Measurements from ENCODE around the gene CIART. TPM values are rescaled to one million over a fixed set of nuclear protein-coding genes. Genes with fewer than 3 reads are reported as not detected.
"Not testable (repeated sequence)": the region's sequence is repeated elsewhere in the genome, so short reads cannot be mapped to it uniquely, and the experiment has no call there.

Gene CIART
- total and polyA plus RNA-seq, 4 donors = 0.51 to 7.1 (median 1.9) TPM

- peak overlapping the region in 1 of 2 donors; percentile 6 for H3K27ac ChIP-seq (ENCODE audit: low read depth in 1 of 2, low read length in 2 of 2)
- DNase-seq (ENCODE audit: low spot score) = no peak
- TF ChIP-seq EGR1 (IDR thresholded peaks at IDR 0.05; ENCODE audit: low read depth in 2 of 2) (no peak), GABPA (IDR thresholded peaks at IDR 0.05 in 1 of 2, conservative IDR thresholded peaks at IDR 0.05 in 1 of 2) (no peak), HNF4A (conservative IDR thresholded peaks at IDR 0.05) (no peak), FOXA2 (IDR thresholded peaks at IDR 0.05) (no peak), ATF3 (IDR thresholded peaks at IDR 0.05) (no peak), MAX (IDR thresholded peaks at IDR 0.05) (no peak), RXRA (IDR thresholded peaks at IDR 0.05) (no peak), FOXA1 (IDR thresholded peaks at IDR 0.05) (no peak)
- no peaks in the 10 kb centered on the region for H3K9me3 ChIP-seq (ENCODE audit: control insufficient read depth in 4 of 4, low read length in 3 of 4)
- H3K9ac ChIP-seq (ENCODE audit: low read depth in 1 of 2, low read length in 2 of 2) = peak overlapping the region in 1 of 2 donors; percentile 69
- no peaks in the 10 kb centered on the region for H3K36me3 ChIP-seq (ENCODE audit: control insufficient read depth in 4 of 4, insufficient read depth in 3 of 4, low read depth in 1 of 4, low read length in 3 of 4)
- H3K4me1 ChIP-seq (ENCODE audit: control insufficient read depth in 4 of 4, insufficient read depth in 4 of 4, low read length in 3 of 4) = peaks cover 1 to 20% (median 6%) of the 10 kb centered on the region in 4 donors
- WGBS = 42% methylated on average over 10 of the region's 10 CpGs
- H3K27me3 ChIP-seq (ENCODE audit: control insufficient read depth in 4 of 4, insufficient read depth in 4 of 4, low read length in 3 of 4) = no peaks in the 10 kb centered on the region
- H3K4me3 ChIP-seq (ENCODE audit: low read depth in 1 of 3, low read length in 3 of 3) = peak overlapping the region; percentile 52 to 86 (median 73)
These were observed 45.7 kb upstream of the CIART start for GRCh38 chr1:150236614-150237100.

GRCh38 chr1:150237176-150237575, 45.2 kb upstream of the CIART start:
- not testable (repeated sequence) for H3K4me3 ChIP-seq (ENCODE audit: low read depth in 1 of 3, low read length in 3 of 3); H3K27me3 ChIP-seq (ENCODE audit: control insufficient read depth in 4 of 4, insufficient read depth in 4 of 4, low read length in 3 of 4); H3K9ac ChIP-seq (ENCODE audit: low read depth in 1 of 2, low read length in 2 of 2); H3K36me3 ChIP-seq (ENCODE audit: control insufficient read depth in 4 of 4, insufficient read depth in 3 of 4, low read depth in 1 of 4, low read length in 3 of 4); H3K27ac ChIP-seq (ENCODE audit: low read depth in 1 of 2, low read length in 2 of 2); H3K9me3 ChIP-seq (ENCODE audit: control insufficient read depth in 4 of 4, low read length in 3 of 4); DNase-seq (ENCODE audit: low spot score)
- WGBS = 92% methylated on average over 13 of the region's 13 CpGs
- H3K4me1 ChIP-seq (ENCODE audit: control insufficient read depth in 4 of 4, insufficient read depth in 4 of 4, low read length in 3 of 4) = peaks cover 1 to 20% (median 6%) of the 10 kb centered on the region in 4 donors

GRCh38 chr1:150237746-150238145, 44.6 kb upstream of the CIART start:
- no peak for DNase-seq (ENCODE audit: low spot score)

GRCh38 chr1:150243003-150243402, 39.4 kb upstream of the CIART start:
- Histone ChIP-seq H3K9ac (ENCODE audit: low read depth in 1 of 2, low read length in 2 of 2) (no peak overlapping the region), H3K27ac (ENCODE audit: low read depth in 1 of 2, low read length in 2 of 2) (no peak overlapping the region), H3K27me3 (ENCODE audit: control insufficient read depth in 4 of 4, insufficient read depth in 4 of 4, low read length in 3 of 4) (no peaks in the 10 kb centered on the region), H3K4me3 (ENCODE audit: low read depth in 1 of 3, low read length in 3 of 3) (no peak overlapping the region), H3K4me1 (ENCODE audit: control insufficient read depth in 4 of 4, insufficient read depth in 4 of 4, low read length in 3 of 4) (no peaks in the 10 kb centered on the region), H3K9me3 (ENCODE audit: control insufficient read depth in 4 of 4, low read length in 3 of 4) (no peaks in the 10 kb centered on the region), H3K36me3 (ENCODE audit: control insufficient read depth in 4 of 4, insufficient read depth in 3 of 4, low read depth in 1 of 4, low read length in 3 of 4) (no peaks in the 10 kb centered on the region)
- WGBS = 75% methylated on average over 3 of the region's 3 CpGs
- no peak for DNase-seq (ENCODE audit: low spot score)
- TF ChIP-seq MAX (IDR thresholded peaks at IDR 0.05) (no peak), JUND (IDR thresholded peaks at IDR 0.05) (no peak), RXRA (IDR thresholded peaks at IDR 0.05) (no peak), CTCF (IDR thresholded peaks at IDR 0.05; ENCODE audit: low read depth, low read length, missing input control) (no peak), GABPA (IDR thresholded peaks at IDR 0.05 in 1 of 2, conservative IDR thresholded peaks at IDR 0.05 in 1 of 2) (no peak), FOXA1 (IDR thresholded peaks at IDR 0.05) (no peak), RAD21 (IDR thresholded peaks at IDR 0.05) (no peak), ZBTB33 (IDR thresholded peaks at IDR 0.05) (no peak), REST (IDR thresholded peaks at IDR 0.05) (no peak), NR2F2 (IDR thresholded peaks at IDR 0.05) (no peak)

More at GRCh38 chr1:150237746-150238145, 44.6 kb upstream of the CIART start:
- no peaks in the 10 kb centered on the region for H3K9me3 ChIP-seq (ENCODE audit: control insufficient read depth in 4 of 4, low read length in 3 of 4)
- no peaks in the 10 kb centered on the region for H3K27me3 ChIP-seq (ENCODE audit: control insufficient read depth in 4 of 4, insufficient read depth in 4 of 4, low read length in 3 of 4)
- no peak overlapping the region for H3K4me3 ChIP-seq (ENCODE audit: low read depth in 1 of 3, low read length in 3 of 3)
- no peak overlapping the region for H3K27ac ChIP-seq (ENCODE audit: low read depth in 1 of 2, low read length in 2 of 2)
- H3K9ac ChIP-seq (ENCODE audit: low read depth in 1 of 2, low read length in 2 of 2) = no peak overlapping the region
- TF ChIP-seq HNF4G (IDR thresholded peaks at IDR 0.05) = no peak
- H3K36me3 ChIP-seq (ENCODE audit: control insufficient read depth in 4 of 4, insufficient read depth in 3 of 4, low read depth in 1 of 4, low read length in 3 of 4) = no peaks in the 10 kb centered on the region
- H3K4me1 ChIP-seq (ENCODE audit: control insufficient read depth in 4 of 4, insufficient read depth in 4 of 4, low read length in 3 of 4) = peaks cover 1 to 20% (median 6%) of the 10 kb centered on the region in 4 donors
- WGBS = 94% methylated on average over 21 of the region's 21 CpGs
